ENCODE results near the gene PLEKHH1. TPM values are rescaled to one million over a fixed set of nuclear protein-coding genes. Genes with fewer than 3 reads are reported as not detected.
A peak's percentile ranks its signal among the peaks of the same experiment; 100 is the strongest.

The PLEKHH1 gene
- total and polyA plus RNA-seq, 3 donors from 2014 or later: 21.4 to 61.3 (median 49.1) TPM

- Histone ChIP-seq H3K9me3 (no peaks in the 10 kb centered on the region), H3K4me3 (no peak overlapping the region), H3K36me3 (ENCODE audit: low read depth, missing control alignments) (no peaks in the 10 kb centered on the region), H3K27me3 (no peaks in the 10 kb centered on the region), H3K27ac (peak overlapping the region in 1 of 2 donors; percentile 6), H3K4me1 (peaks cover 29% of the 10 kb centered on the region)
- intact Hi-C loops (cut with DNase I; ENCODE audit: low total_unique reads): no loop called here
- no peak for DNase-seq
- 69 to 71% methylated on average over 8 of the region's 8 CpGs for WGBS, 2 donors
- TF ChIP-seq POLR2A (IDR thresholded peaks at IDR 0.05) (no peak), CTCF (IDR thresholded peaks at IDR 0.05) (no peak)
Measured at GRCh38 chr14:67512463-67513310, 20.4 kb upstream of the PLEKHH1 start.

- DNase-seq: peak; percentile 64
- Histone ChIP-seq H3K4me3 (peak overlapping the region in 1 of 2 donors; percentile 91), H3K4me1 (peaks cover 29% of the 10 kb centered on the region), H3K27ac (peak overlapping the region; percentile 74 to 88), H3K27me3 (no peaks in the 10 kb centered on the region), H3K9me3 (no peaks in the 10 kb centered on the region), H3K36me3 (ENCODE audit: low read depth, missing control alignments) (no peaks in the 10 kb centered on the region)
- intact Hi-C loops (cut with DNase I; ENCODE audit: low total_unique reads): no loop called here
- TF ChIP-seq CTCF (IDR thresholded peaks at IDR 0.05) (no peak), POLR2A (IDR thresholded peaks at IDR 0.05) (no peak)
- WGBS, 2 donors: 61% methylated on average over 1 of the region's 1 CpG; no CpG with 5 or more reads in 1 of the 2 donors
Measured at GRCh38 chr14:67513631-67514108, 19.4 kb upstream of the PLEKHH1 start.

GRCh38 chr14:67514203-67514607 is 18.9 kb upstream of the PLEKHH1 start:
- Histone ChIP-seq H3K36me3 (ENCODE audit: low read depth, missing control alignments) (no peaks in the 10 kb centered on the region), H3K9me3 (no peaks in the 10 kb centered on the region), H3K27me3 (no peaks in the 10 kb centered on the region), H3K4me1 (peaks cover 29% of the 10 kb centered on the region), H3K27ac (peak overlapping the region; percentile 74 to 88), H3K4me3 (peak overlapping the region; percentile 65 to 91)
- peak; percentile 38 for DNase-seq
- TF ChIP-seq POLR2A (IDR thresholded peaks at IDR 0.05): no peak
- WGBS, 2 donors: 0 to 27% methylated on average over 4 to 9 of the region's 9 CpGs
- intact Hi-C loops (cut with DNase I; ENCODE audit: low total_unique reads): no loop called here

GRCh38 chr14:67514650-67515385 is 18.3 kb upstream of the PLEKHH1 start:
- Histone ChIP-seq H3K36me3 (ENCODE audit: low read depth, missing control alignments) (no peaks in the 10 kb centered on the region), H3K4me1 (peaks cover 29% of the 10 kb centered on the region), H3K9me3 (no peaks in the 10 kb centered on the region), H3K27ac (peak overlapping the region; percentile 74 to 88), H3K4me3 (peak overlapping the region; percentile 65 to 91), H3K27me3 (no peaks in the 10 kb centered on the region)
- TF ChIP-seq CTCF (IDR thresholded peaks at IDR 0.05) (no peak), POLR2A (IDR thresholded peaks at IDR 0.05) (no peak)
- peak; percentile 40 for DNase-seq
- intact Hi-C loops (cut with DNase I; ENCODE audit: low total_unique reads): no loop called here
- 0 to 1% methylated on average over 4 to 42 of the region's 75 CpGs for WGBS, 2 donors

All from testis (tissue), 3 donors.